H1 (cell line): Measurements from ENCODE around the gene PROK2.

Experiments
- CTCF ChIP-seq, 3 experiments: IDR thresholded peaks; 1 replicate in 2 of 3; 2 replicates in 1 of 3; pipeline versions ENCODE4 v1.5.1 to v1.6.1; 2011; ENCODE audit warnings: low read length in 3 of 3, mild to moderate bottlenecking in 3 of 3, inconsistent platforms in 2 of 3, low read depth in 1 of 3, moderate library complexity in 1 of 3; ENCODE audit not compliant: insufficient read depth in 1 of 3; ENCODE audit errors: control extremely low read depth in 1 of 3
- EZH2 ChIP-seq: fragments of 200-600 bp; sonication (generic); IDR thresholded peaks from 2 replicates; pipeline ENCODE4 v1.7.1; 2012; ENCODE audit warnings: low read depth, mild to moderate bottlenecking, moderate library complexity, low read length, inconsistent platforms; ENCODE audit not compliant: severe bottlenecking
- JUND ChIP-seq: IDR thresholded peaks from 2 replicates; pipeline ENCODE4 v1.6.1; 2011; ENCODE audit warnings: mild to moderate bottlenecking, improper control_type of control experiment, low read length
- MAX ChIP-seq: IDR thresholded peaks from 2 replicates; pipeline ENCODE4 v1.6.1; 2012; ENCODE audit warnings: inconsistent platforms
- NANOG ChIP-seq: IDR thresholded peaks from 2 replicates; pipeline ENCODE4 v1.6.1; 2011; ENCODE audit warnings: low read length, low read depth, mild to moderate bottlenecking, inconsistent platforms; ENCODE audit not compliant: insufficient read depth, poor library complexity, severe bottlenecking
- POLR2A ChIP-seq, 2 experiments: IDR thresholded peaks; 1 replicate in 1 of 2; 2 replicates in 1 of 2; pipeline ENCODE4 v1.6.1; 2011; ENCODE audit warnings: low read depth in 2 of 2, low read length in 2 of 2, mild to moderate bottlenecking in 2 of 2; ENCODE audit errors: control extremely low read depth in 1 of 2

- TF ChIP-seq NANOG, result no peak
- TF ChIP-seq MAX, result no peak
- no peak for TF ChIP-seq JUND
- TF ChIP-seq CTCF (IDR thresholded peaks at IDR 0.05; ENCODE audit: control extremely low read depth in 1 of 3, insufficient read depth in 1 of 3, low read depth in 1 of 3, low read length in 3 of 3), result no peak
- no peak for TF ChIP-seq POLR2A (IDR thresholded peaks at IDR 0.05; ENCODE audit: control extremely low read depth in 1 of 2, low read depth in 2 of 2, low read length in 2 of 2)
- TF ChIP-seq EZH2, result no peak
These were observed 1.8 kb downstream of the PROK2 start for GRCh38 chr3:71783152-71783551.
